ENCODE data around the gene DRAM1. TPM values are rescaled to one million over a fixed set of nuclear protein-coding genes. Genes with fewer than 3 reads are reported as not detected.

The DRAM1 gene
- total RNA-seq (114 and 155 TPM in 2 replicates), polyA plus RNA-seq (71.7 and 184 TPM in 2 replicates), polyA minus RNA-seq (ENCODE audit: low replicate concordance) (36.7 and 89.2 TPM in 2 replicates)
- 67.2 and 145 TPM in 2 replicates for polyA plus RNA-seq (2012)

DNA sequence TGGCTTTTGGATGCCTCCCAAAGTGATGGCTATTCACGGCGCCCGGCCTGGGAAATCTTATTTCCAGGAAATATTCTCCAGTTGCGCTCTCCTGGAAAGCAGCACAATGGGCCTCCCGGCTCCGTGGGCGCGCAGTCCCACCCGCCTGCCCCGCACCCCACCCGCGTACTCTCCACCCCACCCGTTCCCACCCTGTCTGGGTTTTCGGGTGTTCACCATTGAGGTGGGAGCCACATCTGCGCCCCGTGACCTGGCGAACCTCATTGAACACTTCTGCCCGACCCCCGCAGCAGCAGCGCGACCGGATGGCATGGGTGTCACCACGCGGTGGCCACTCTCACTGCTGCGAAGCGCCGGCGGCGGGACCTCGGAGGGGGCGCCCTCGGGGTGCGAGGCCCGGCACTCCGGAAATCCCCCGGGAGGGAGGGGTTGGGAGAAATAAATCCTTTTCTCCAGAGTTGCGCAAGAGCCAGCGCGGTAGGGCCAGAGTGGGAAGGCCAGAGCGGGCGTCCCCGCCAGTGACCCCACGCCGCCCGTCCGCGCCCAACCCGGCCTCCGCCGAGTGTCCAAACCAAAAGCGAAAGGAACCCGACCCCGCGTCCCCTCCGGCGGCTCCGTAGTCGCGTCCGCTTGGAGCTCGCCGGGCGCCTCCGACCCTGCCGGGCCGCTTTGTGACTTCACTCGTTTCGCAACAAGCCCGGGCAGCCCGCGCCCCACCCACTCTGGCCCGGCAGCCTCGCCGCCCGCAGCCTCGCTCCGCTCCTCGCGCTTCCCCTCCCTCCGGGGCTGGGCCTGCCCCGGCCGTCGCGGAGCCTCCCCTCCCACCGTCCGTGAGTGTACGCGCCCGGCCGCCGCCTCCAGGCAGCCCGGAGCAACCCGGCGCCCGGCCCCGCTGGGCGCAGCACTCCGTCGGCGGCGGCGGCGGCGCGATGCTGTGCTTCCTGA, at the start of gene DRAM1:
TSS of gene DRAM1 (plus strand) at position 720 of the 945 bp plus-strand sequence. CDS start at position 930, 210 bp downstream.
- Histone ChIP-seq H3K4me1 (ENCODE audit: control insufficient read depth, extremely low read depth, insufficient read depth, low read length) (peaks cover 2% of the 10 kb centered on the region), H3K9me3 (ENCODE audit: control insufficient read depth, insufficient read depth, low read depth, low read length) (no peaks in the 10 kb centered on the region), H3K27me3 (ENCODE audit: control insufficient read depth, insufficient read depth, low read length) (no peaks in the 10 kb centered on the region), H3K9ac (ENCODE audit: insufficient read depth, low read length) (peak within 1 kb of the TSS; percentile 95), H3K79me2 (ENCODE audit: control insufficient read depth, insufficient read depth, low read length) (peaks cover 37% of the 10 kb centered on the region), H2AFZ (ENCODE audit: low read length) (peak within 1 kb of the TSS; percentile 86), H3K36me3 (ENCODE audit: control insufficient read depth, insufficient read depth, low read length) (peaks cover 3% of the 10 kb centered on the region), H4K20me1 (ENCODE audit: control insufficient read depth, extremely low read depth, insufficient read depth, low read length) (no peaks in the 10 kb centered on the region), H3K4me2 (ENCODE audit: extremely low read depth, insufficient read depth, low read length) (peak within 1 kb of the TSS; percentile 85), H3K4me3 (replicated peaks in 1 of 4; ENCODE audit: control extremely low read depth in 1 of 4, insufficient read depth in 1 of 4, low read depth in 3 of 4, low read length in 4 of 4) (peak within 1 kb of the TSS; percentile 90 to 100 (median 95)), H3K27ac (ENCODE audit: insufficient read depth, low read length) (peak within 1 kb of the TSS; percentile 95)
- TF ChIP-seq, protein P1, sequence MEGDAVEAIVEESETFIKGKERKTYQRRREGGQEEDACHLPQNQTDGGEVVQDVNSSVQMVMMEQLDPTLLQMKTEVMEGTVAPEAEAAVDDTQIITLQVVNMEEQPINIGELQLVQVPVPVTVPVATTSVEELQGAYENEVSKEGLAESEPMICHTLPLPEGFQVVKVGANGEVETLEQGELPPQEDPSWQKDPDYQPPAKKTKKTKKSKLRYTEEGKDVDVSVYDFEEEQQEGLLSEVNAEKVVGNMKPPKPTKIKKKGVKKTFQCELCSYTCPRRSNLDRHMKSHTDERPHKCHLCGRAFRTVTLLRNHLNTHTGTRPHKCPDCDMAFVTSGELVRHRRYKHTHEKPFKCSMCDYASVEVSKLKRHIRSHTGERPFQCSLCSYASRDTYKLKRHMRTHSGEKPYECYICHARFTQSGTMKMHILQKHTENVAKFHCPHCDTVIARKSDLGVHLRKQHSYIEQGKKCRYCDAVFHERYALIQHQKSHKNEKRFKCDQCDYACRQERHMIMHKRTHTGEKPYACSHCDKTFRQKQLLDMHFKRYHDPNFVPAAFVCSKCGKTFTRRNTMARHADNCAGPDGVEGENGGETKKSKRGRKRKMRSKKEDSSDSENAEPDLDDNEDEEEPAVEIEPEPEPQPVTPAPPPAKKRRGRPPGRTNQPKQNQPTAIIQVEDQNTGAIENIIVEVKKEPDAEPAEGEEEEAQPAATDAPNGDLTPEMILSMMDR (conservative IDR thresholded peaks at IDR 0.05 in 1 of 2, IDR thresholded peaks at IDR 0.05 in 1 of 2; ENCODE audit: low read depth in 1 of 2, low read length in 2 of 2), result peak in 1 of 2 donors; percentile 8
- TF ChIP-seq EZH2 (IDR thresholded peaks at IDR 0.05; ENCODE audit: low read length, missing control alignments), result no peak
- peak; percentile 88 to 93 for DNase-seq (ENCODE audit: low read depth in 2 of 2)

DNA sequence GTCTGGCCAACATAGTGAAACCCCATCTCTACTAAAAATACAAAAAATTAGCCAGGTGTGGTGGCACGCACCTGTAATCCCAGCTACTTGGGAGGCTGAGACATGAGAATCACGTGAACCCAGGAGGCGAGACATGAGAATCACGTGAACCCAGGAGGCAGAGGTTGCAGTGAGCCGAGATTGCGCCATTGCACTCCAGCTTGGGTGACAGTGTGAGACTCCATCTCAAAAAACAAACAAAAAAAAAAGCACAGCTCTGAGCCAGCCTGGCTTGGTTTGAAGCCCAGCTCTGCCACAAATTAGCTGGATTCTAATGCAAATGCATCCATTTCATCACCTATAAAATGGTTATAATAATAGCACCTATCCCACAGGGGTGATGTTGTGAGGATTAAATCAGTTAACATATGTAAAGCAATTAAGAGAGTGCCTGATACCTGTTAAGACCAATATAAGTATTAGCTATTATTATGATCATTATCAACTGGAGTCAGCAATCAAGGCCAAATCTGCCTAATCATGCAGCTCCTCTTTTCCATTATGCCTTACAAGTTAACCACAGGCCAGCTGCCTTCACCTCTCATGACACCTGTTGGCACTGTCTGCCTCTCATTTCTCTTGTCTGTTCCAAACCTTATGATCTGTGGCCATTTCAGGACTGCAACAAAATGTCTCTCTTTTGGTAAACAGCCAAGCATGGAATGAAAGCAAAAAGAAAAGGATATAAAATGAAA, 48.8 kb upstream of the DRAM1 start:
- no peak overlapping the region for H3K4me2 ChIP-seq (ENCODE audit: extremely low read depth, insufficient read depth, low read length)
- H2AFZ ChIP-seq (ENCODE audit: low read length), result no peak overlapping the region

GRCh38 chr12:101829639-101830366, 47.6 kb upstream of the DRAM1 start:
- H3K27me3 ChIP-seq (ENCODE audit: control insufficient read depth, insufficient read depth, low read length), result no peaks in the 10 kb centered on the region
- no peak for DNase-seq (ENCODE audit: low read depth in 2 of 2)

More for the DNA sequence above, 48.8 kb upstream of the DRAM1 start:
- Histone ChIP-seq H3K9ac (ENCODE audit: insufficient read depth, low read length) (no peak overlapping the region), H3K27me3 (ENCODE audit: control insufficient read depth, insufficient read depth, low read length) (no peaks in the 10 kb centered on the region), H3K27ac (ENCODE audit: insufficient read depth, low read length) (no peak overlapping the region), H3K4me3 (replicated peaks in 1 of 4; ENCODE audit: control extremely low read depth in 1 of 4, insufficient read depth in 1 of 4, low read depth in 3 of 4, low read length in 4 of 4) (peak overlapping the region in 1 of 4 experiments; percentile 93), H3K79me2 (ENCODE audit: control insufficient read depth, insufficient read depth, low read length) (peaks cover 4% of the 10 kb centered on the region), H3K9me3 (ENCODE audit: control insufficient read depth, insufficient read depth, low read depth, low read length) (no peaks in the 10 kb centered on the region), H3K36me3 (ENCODE audit: control insufficient read depth, insufficient read depth, low read length) (no peaks in the 10 kb centered on the region), H3K4me1 (ENCODE audit: control insufficient read depth, extremely low read depth, insufficient read depth, low read length) (peaks cover 2% of the 10 kb centered on the region), H4K20me1 (ENCODE audit: control insufficient read depth, extremely low read depth, insufficient read depth, low read length) (no peaks in the 10 kb centered on the region)
- no peak for DNase-seq (ENCODE audit: low read depth in 2 of 2)
- no peak for TF ChIP-seq EZH2 (IDR thresholded peaks at IDR 0.05; ENCODE audit: low read length, missing control alignments)

More at GRCh38 chr12:101829639-101830366, 47.6 kb upstream of the DRAM1 start:
- peaks cover 4% of the 10 kb centered on the region for H3K79me2 ChIP-seq (ENCODE audit: control insufficient read depth, insufficient read depth, low read length)
- no peaks in the 10 kb centered on the region for H3K9me3 ChIP-seq (ENCODE audit: control insufficient read depth, insufficient read depth, low read depth, low read length)
- no peaks in the 10 kb centered on the region for H3K36me3 ChIP-seq (ENCODE audit: control insufficient read depth, insufficient read depth, low read length)
- H2AFZ ChIP-seq (ENCODE audit: low read length), result peak overlapping the region; percentile 85
- H4K20me1 ChIP-seq (ENCODE audit: control insufficient read depth, extremely low read depth, insufficient read depth, low read length), result no peaks in the 10 kb centered on the region
- peak overlapping the region; percentile 65 for H3K4me2 ChIP-seq (ENCODE audit: extremely low read depth, insufficient read depth, low read length)
- H3K27ac ChIP-seq (ENCODE audit: insufficient read depth, low read length), result no peak overlapping the region
- TF ChIP-seq, protein P1 (conservative IDR thresholded peaks at IDR 0.05 in 1 of 2, IDR thresholded peaks at IDR 0.05 in 1 of 2; ENCODE audit: low read depth in 1 of 2, low read length in 2 of 2), result no peak
- no peak for TF ChIP-seq EZH2 (IDR thresholded peaks at IDR 0.05; ENCODE audit: low read length, missing control alignments)
- peaks cover 2% of the 10 kb centered on the region for H3K4me1 ChIP-seq (ENCODE audit: control insufficient read depth, extremely low read depth, insufficient read depth, low read length)
- H3K4me3 ChIP-seq (replicated peaks in 1 of 4; ENCODE audit: control extremely low read depth in 1 of 4, insufficient read depth in 1 of 4, low read depth in 3 of 4, low read length in 4 of 4), result peak overlapping the region; percentile 72 to 93 (median 84)
- peak overlapping the region; percentile 58 for H3K9ac ChIP-seq (ENCODE audit: insufficient read depth, low read length)

Data from fibroblast of lung (primary cell).